H1 (cell line): ENCODE results near the gene ACAT2.
"Not testable (repeated sequence)": the region's sequence is repeated elsewhere in the genome, so short reads cannot be mapped to it uniquely, and the experiment has no call there.

Source experiments
- EP300 ChIP-seq, 2 experiments: IDR thresholded peaks; 1 replicate in 1 of 2; 2 replicates in 1 of 2; pipeline ENCODE4 v1.6.1; 2011 to 2012; ENCODE audit warnings: low read depth in 2 of 2, low read length in 2 of 2, mild to moderate bottlenecking in 2 of 2, borderline replicate concordance in 1 of 2, inconsistent platforms in 1 of 2, moderate library complexity in 1 of 2
- GTF2F1 ChIP-seq: IDR thresholded peaks from 2 replicates; pipeline ENCODE4 v1.6.1; 2012; ENCODE audit warnings: low read depth, low read length, improper control_type of control experiment, borderline replicate concordance
- KDM5A ChIP-seq: fragments of 200-600 bp; IDR thresholded peaks from 2 replicates; pipeline ENCODE4 v1.7.1; 2012; ENCODE audit warnings: mild to moderate bottlenecking, low read length, inconsistent platforms, mixed read lengths
- NRF1 ChIP-seq: IDR thresholded peaks from 2 replicates; pipeline ENCODE4 v1.6.1; 2011; ENCODE audit warnings: mild to moderate bottlenecking, low read depth, low read length, improper control_type of control experiment
- PHF8 ChIP-seq: fragments of 200-600 bp; sonication (generic); conservative IDR thresholded peaks from 2 replicates; pipeline ENCODE4 v1.7.1; 2012; ENCODE audit warnings: low read depth, mild to moderate bottlenecking, inconsistent platforms, low read length, moderate library complexity
- POLR2A ChIP-seq, 2 experiments: IDR thresholded peaks; 1 replicate in 1 of 2; 2 replicates in 1 of 2; pipeline ENCODE4 v1.6.1; 2011; ENCODE audit warnings: low read depth in 2 of 2, low read length in 2 of 2, mild to moderate bottlenecking in 2 of 2; ENCODE audit errors: control extremely low read depth in 1 of 2
- POLR2AphosphoS5 ChIP-seq: IDR thresholded peaks from 2 replicates; pipeline ENCODE4 v1.6.1; 2011; ENCODE audit warnings: low read depth, low read length
- TF ChIP-seq, protein P1 (sequence below), 3 experiments: IDR thresholded peaks; 1 replicate in 2 of 3; 2 replicates in 1 of 3; pipeline versions ENCODE4 v1.5.1 to v1.6.1; 2011; ENCODE audit warnings: low read length in 3 of 3, mild to moderate bottlenecking in 3 of 3, inconsistent platforms in 2 of 3, low read depth in 1 of 3, moderate library complexity in 1 of 3; ENCODE audit not compliant: insufficient read depth in 1 of 3; ENCODE audit errors: control extremely low read depth in 1 of 3
- TF ChIP-seq, protein P2 (sequence below): IDR thresholded peaks from 2 replicates; pipeline ENCODE4 v1.6.1; 2012; ENCODE audit warnings: inconsistent platforms

DNA sequence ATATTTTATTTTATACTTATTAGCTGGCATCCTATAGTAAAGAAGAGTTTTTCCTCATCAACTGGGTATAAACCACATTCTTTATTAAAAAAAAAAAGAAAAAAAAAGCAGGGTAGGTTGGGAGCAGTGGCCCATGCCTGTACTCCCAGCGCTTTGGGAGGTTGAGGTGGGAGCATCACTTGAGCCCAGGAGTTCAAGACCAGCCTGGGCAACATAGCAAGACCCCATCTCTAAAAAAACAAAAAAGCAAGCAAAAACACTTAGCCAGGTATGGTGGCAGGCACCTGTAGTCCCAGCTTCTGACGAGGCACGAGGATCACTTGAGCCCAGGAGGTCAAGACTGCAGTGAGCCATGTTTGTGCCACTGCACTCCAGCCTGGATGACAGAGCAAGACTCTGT is 39.9 kb upstream of the ACAT2 start:
- not testable (repeated sequence) for TF ChIP-seq GTF2F1; KDM5A; POLR2AphosphoS5; POLR2A (IDR thresholded peaks at IDR 0.05; ENCODE audit: control extremely low read depth in 1 of 2, low read depth in 2 of 2, low read length in 2 of 2); EP300 (IDR thresholded peaks at IDR 0.05; ENCODE audit: borderline replicate concordance in 1 of 2, low read depth in 2 of 2, low read length in 2 of 2); PHF8; NRF1
- TF ChIP-seq, protein P1, sequence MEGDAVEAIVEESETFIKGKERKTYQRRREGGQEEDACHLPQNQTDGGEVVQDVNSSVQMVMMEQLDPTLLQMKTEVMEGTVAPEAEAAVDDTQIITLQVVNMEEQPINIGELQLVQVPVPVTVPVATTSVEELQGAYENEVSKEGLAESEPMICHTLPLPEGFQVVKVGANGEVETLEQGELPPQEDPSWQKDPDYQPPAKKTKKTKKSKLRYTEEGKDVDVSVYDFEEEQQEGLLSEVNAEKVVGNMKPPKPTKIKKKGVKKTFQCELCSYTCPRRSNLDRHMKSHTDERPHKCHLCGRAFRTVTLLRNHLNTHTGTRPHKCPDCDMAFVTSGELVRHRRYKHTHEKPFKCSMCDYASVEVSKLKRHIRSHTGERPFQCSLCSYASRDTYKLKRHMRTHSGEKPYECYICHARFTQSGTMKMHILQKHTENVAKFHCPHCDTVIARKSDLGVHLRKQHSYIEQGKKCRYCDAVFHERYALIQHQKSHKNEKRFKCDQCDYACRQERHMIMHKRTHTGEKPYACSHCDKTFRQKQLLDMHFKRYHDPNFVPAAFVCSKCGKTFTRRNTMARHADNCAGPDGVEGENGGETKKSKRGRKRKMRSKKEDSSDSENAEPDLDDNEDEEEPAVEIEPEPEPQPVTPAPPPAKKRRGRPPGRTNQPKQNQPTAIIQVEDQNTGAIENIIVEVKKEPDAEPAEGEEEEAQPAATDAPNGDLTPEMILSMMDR (IDR thresholded peaks at IDR 0.05; ENCODE audit: control extremely low read depth in 1 of 3, insufficient read depth in 1 of 3, low read depth in 1 of 3, low read length in 3 of 3), result not testable (repeated sequence)
- TF ChIP-seq, protein P2, sequence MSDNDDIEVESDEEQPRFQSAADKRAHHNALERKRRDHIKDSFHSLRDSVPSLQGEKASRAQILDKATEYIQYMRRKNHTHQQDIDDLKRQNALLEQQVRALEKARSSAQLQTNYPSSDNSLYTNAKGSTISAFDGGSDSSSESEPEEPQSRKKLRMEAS, result not testable (repeated sequence)
